Endothelial cell (in vitro differentiated cells): ENCODE measurements around the gene HLA-DOB. TPM values are rescaled to one million over a fixed set of nuclear protein-coding genes. Genes with fewer than 3 reads are reported as not detected.

Source experiments
- DNase-seq: peaks from one replicate; pipeline ENCODE4 v3.0.0; 2021; ENCODE audit warnings: low spot score
- H3K27ac Mint-ChIP-seq: one replicate; pipeline ENCODE4 v1.8.0; 2021; ENCODE audit warnings: mixed read lengths, inconsistent platforms; ENCODE audit not compliant: unreplicated experiment
- H3K27me3 Mint-ChIP-seq: one replicate; pipeline ENCODE4 v1.8.0; 2021; ENCODE audit warnings: mild to moderate bottlenecking, moderate library complexity, mixed read lengths, inconsistent platforms; ENCODE audit not compliant: unreplicated experiment
- H3K36me3 Mint-ChIP-seq: one replicate; pipeline ENCODE4 v1.8.0; 2021; ENCODE audit warnings: mild to moderate bottlenecking, low read depth, mixed read lengths, inconsistent platforms; ENCODE audit not compliant: unreplicated experiment
- H3K4me1 Mint-ChIP-seq: one replicate; pipeline ENCODE4 v1.8.0; 2021; ENCODE audit warnings: mild to moderate bottlenecking, mixed read lengths, inconsistent platforms; ENCODE audit not compliant: unreplicated experiment
- H3K4me3 Mint-ChIP-seq: one replicate; pipeline ENCODE4 v1.8.0; 2021; ENCODE audit warnings: mild to moderate bottlenecking, mixed read lengths, inconsistent platforms; ENCODE audit not compliant: unreplicated experiment
- H3K9me3 Mint-ChIP-seq: one replicate; pipeline ENCODE4 v1.8.0; 2021; ENCODE audit warnings: mixed read lengths, inconsistent platforms; ENCODE audit not compliant: unreplicated experiment
- CTCF ChIP-seq: fragments of 200-600 bp; sonication (generic); IDR thresholded peaks from one replicate; pipeline ENCODE4 v1.5.0; 2021; ENCODE audit warnings: antibody characterized with exemption; ENCODE audit not compliant: unreplicated experiment
- total RNA-seq: library from RNA; stranded (reverse); fragmentation: NEBNext Ultra II Directional; extraction: Animal tissue kit (Norgen Biotek cat#: 25700); gene quantifications from one replicate; pipeline ENCODE4 v1.2.1, GENCODE V29; 2021; ENCODE audit not compliant: unreplicated experiment

The HLA-DOB gene
- total RNA-seq, 1 donor from 2014 or later = not detected

GRCh38 chr6:32799740-32800139 lies 17.1 kb downstream of the HLA-DOB start:
- no peak for TF ChIP-seq CTCF
- peaks cover 4% of the 10 kb centered on the region for H3K4me1 Mint-ChIP-seq
- peaks cover 5% of the 10 kb centered on the region for H3K9me3 Mint-ChIP-seq
- peaks cover 2% of the 10 kb centered on the region for H3K27me3 Mint-ChIP-seq
- no peak for DNase-seq
- H3K27ac Mint-ChIP-seq = no peak overlapping the region
- H3K4me3 Mint-ChIP-seq = no peak overlapping the region
- peaks cover 7% of the 10 kb centered on the region for H3K36me3 Mint-ChIP-seq

GRCh38 chr6:32799168-32799567 lies 17.6 kb downstream of the HLA-DOB start:
- Mint-ChIP-seq H3K9me3 (peaks cover 5% of the 10 kb centered on the region), H3K27ac (no peak overlapping the region), H3K4me3 (peak overlapping the region; percentile 49), H3K36me3 (peaks cover 7% of the 10 kb centered on the region), H3K27me3 (peaks cover 2% of the 10 kb centered on the region), H3K4me1 (peaks cover 4% of the 10 kb centered on the region)
- no peak for TF ChIP-seq CTCF
- DNase-seq = no peak

GRCh38 chr6:32796848-32797776 lies 19.7 kb downstream of the HLA-DOB start:
- peak; percentile 90 for TF ChIP-seq CTCF
- Mint-ChIP-seq H3K36me3 (peaks cover 7% of the 10 kb centered on the region), H3K4me1 (peaks cover 4% of the 10 kb centered on the region), H3K27me3 (peaks cover 2% of the 10 kb centered on the region), H3K9me3 (peaks cover 5% of the 10 kb centered on the region), H3K4me3 (peak overlapping the region; percentile 68), H3K27ac (peak overlapping the region; percentile 64)
- peak; percentile 73 for DNase-seq

- peaks cover 7% of the 10 kb centered on the region for H3K36me3 Mint-ChIP-seq
- peaks cover 5% of the 10 kb centered on the region for H3K9me3 Mint-ChIP-seq
- TF ChIP-seq CTCF = no peak
- peaks cover 2% of the 10 kb centered on the region for H3K27me3 Mint-ChIP-seq
- H3K4me1 Mint-ChIP-seq = peaks cover 4% of the 10 kb centered on the region
- DNase-seq = no peak
- no peak overlapping the region for H3K27ac Mint-ChIP-seq
- no peak overlapping the region for H3K4me3 Mint-ChIP-seq
Observed at GRCh38 chr6:32794510-32794909, 22.3 kb downstream of the HLA-DOB start.

GRCh38 chr6:32792901-32793435 lies 23.8 kb downstream of the HLA-DOB start:
- H3K27ac Mint-ChIP-seq = no peak overlapping the region
- H3K36me3 Mint-ChIP-seq = no peaks in the 10 kb centered on the region
- DNase-seq = no peak
- no peak overlapping the region for H3K4me3 Mint-ChIP-seq
- TF ChIP-seq CTCF = no peak
- H3K9me3 Mint-ChIP-seq = no peaks in the 10 kb centered on the region
- H3K4me1 Mint-ChIP-seq = peaks cover 4% of the 10 kb centered on the region
- no peaks in the 10 kb centered on the region for H3K27me3 Mint-ChIP-seq
